Urinary bladder (tissue), 4 donors: ENCODE measurements around the gene PASD1. TPM values are rescaled to one million over a fixed set of nuclear protein-coding genes. Genes with fewer than 3 reads are reported as not detected.
"Not testable (repeated sequence)": the region's sequence is repeated elsewhere in the genome, so short reads cannot be mapped to it uniquely, and the experiment has no call there.

Experiments used
- DNase-seq: peaks from one replicate; pipeline ENCODE4 v3.0.0-alpha.2; 2015; ENCODE audit errors: extremely low spot score
- H3K27ac ChIP-seq: one replicate; pipeline ENCODE4 v1.5.1; 2013; ENCODE audit warnings: low read depth, mild to moderate bottlenecking, moderate library complexity
- H3K36me3 ChIP-seq: one replicate; pipeline ENCODE4 v1.6.1; 2013; ENCODE audit warnings: mild to moderate bottlenecking, moderate library complexity; ENCODE audit not compliant: insufficient read depth
- H3K4me1 ChIP-seq: one replicate; pipeline ENCODE4 v1.6.1; 2013; ENCODE audit warnings: mild to moderate bottlenecking, moderate library complexity; ENCODE audit not compliant: insufficient read depth
- H3K4me3 ChIP-seq: one replicate; pipeline ENCODE4 v1.5.1; 2013; ENCODE audit warnings: low read depth, low read length
- WGBS: extraction: QIAGEN DNeasy Blood & Tissue Kit; methylation state at CpG from one replicate; pipeline ENCODE4 v1.1.7; 2013; 5-methylcytosine and 5-hydroxymethylcytosine counted together
- polyA plus RNA-seq: library from polyadenylated mRNA; stranded (reverse); fragments of 200-250 nt; gene quantifications from one replicate; pipeline ENCODE4 v1.2.3, GENCODE V29; 2013
- total RNA-seq: library from RNA; depleted of rRNA; stranded (reverse); fragments of >200 nt; gene quantifications from one replicate; pipeline ENCODE4 v1.2.3, GENCODE V29; 2014
- donor health status: healthy with polysubstance abuse.
- donor health status: healthy.

Gene PASD1
- total RNA-seq (not detected), polyA plus RNA-seq (not detected)

GRCh38 chrX:151563449-151563848 lies at the start of gene PASD1:
Gene PASD1, plus strand, starts transcription at chrX:151563675. Its CDS starts 37,879 bp downstream, at chrX:151601554.
- Histone ChIP-seq H3K27ac (no peak within 1 kb of the TSS), H3K4me1 (no peaks in the 10 kb centered on the region), H3K4me3 (no peak within 1 kb of the TSS), H3K36me3 (no peaks in the 10 kb centered on the region)
- WGBS = 96% methylated on average over 16 of the region's 16 CpGs
- no peak for DNase-seq

- no peak overlapping the region for H3K4me3 ChIP-seq
- 95% methylated on average over 2 of the region's 2 CpGs for WGBS
Observed at GRCh38 chrX:151515237-151515636, 48.2 kb upstream of the PASD1 start.

GRCh38 chrX:151516538-151517187 lies 46.8 kb upstream of the PASD1 start:
- Histone ChIP-seq H3K36me3 (no peaks in the 10 kb centered on the region), H3K27ac (no peak overlapping the region), H3K4me3 (no peak overlapping the region), H3K4me1 (no peaks in the 10 kb centered on the region)
- 82% methylated on average over 15 of the region's 15 CpGs for WGBS
- no peak for DNase-seq

More at GRCh38 chrX:151515237-151515636, 48.2 kb upstream of the PASD1 start:
- Histone ChIP-seq H3K4me1 (no peaks in the 10 kb centered on the region), H3K36me3 (no peaks in the 10 kb centered on the region), H3K27ac (no peak overlapping the region)
- no peak for DNase-seq

GRCh38 chrX:151517421-151517820 lies 46.1 kb upstream of the PASD1 start:
- H3K36me3 ChIP-seq = no peaks in the 10 kb centered on the region
- H3K27ac ChIP-seq = no peak overlapping the region
- no peak overlapping the region for H3K4me3 ChIP-seq
- 34% methylated on average over 2 of the region's 2 CpGs for WGBS
- H3K4me1 ChIP-seq = no peaks in the 10 kb centered on the region
- DNase-seq = no peak

GRCh38 chrX:151523351-151523750 lies 40.1 kb upstream of the PASD1 start:
- 27% methylated on average over 2 of the region's 2 CpGs for WGBS
- no peak overlapping the region for H3K4me3 ChIP-seq
- H3K36me3 ChIP-seq = no peaks in the 10 kb centered on the region
- DNase-seq = no peak
- H3K27ac ChIP-seq = no peak overlapping the region
- H3K4me1 ChIP-seq = no peaks in the 10 kb centered on the region

- H3K27ac ChIP-seq = no peak overlapping the region
- no peaks in the 10 kb centered on the region for H3K4me1 ChIP-seq
- no peaks in the 10 kb centered on the region for H3K36me3 ChIP-seq
- no peak overlapping the region for H3K4me3 ChIP-seq
- no peak for DNase-seq
Observed at GRCh38 chrX:151536571-151536970, 26.9 kb upstream of the PASD1 start.

- H3K4me3 ChIP-seq = no peak overlapping the region
- H3K36me3 ChIP-seq = no peaks in the 10 kb centered on the region
- WGBS = 61% methylated on average over 1 of the region's 1 CpG
- H3K4me1 ChIP-seq = no peaks in the 10 kb centered on the region
- no peak for DNase-seq
- H3K27ac ChIP-seq = no peak overlapping the region
Observed at GRCh38 chrX:151537572-151537971, 25.9 kb upstream of the PASD1 start.

- Histone ChIP-seq H3K36me3 (no peaks in the 10 kb centered on the region), H3K4me1 (no peaks in the 10 kb centered on the region), H3K27ac (no peak overlapping the region), H3K4me3 (no peak overlapping the region)
- DNase-seq = no peak
- 68% methylated on average over 3 of the region's 3 CpGs for WGBS
Observed at GRCh38 chrX:151538190-151539122, 25.0 kb upstream of the PASD1 start.

GRCh38 chrX:151543706-151544105 lies 19.8 kb upstream of the PASD1 start:
- Histone ChIP-seq H3K4me1 (no peaks in the 10 kb centered on the region), H3K36me3 (no peaks in the 10 kb centered on the region), H3K4me3 (no peak overlapping the region), H3K27ac (no peak overlapping the region)
- DNase-seq = no peak
- 72% methylated on average over 2 of the region's 2 CpGs for WGBS

- WGBS = 71% methylated on average over 6 of the region's 6 CpGs
- not testable (repeated sequence) for H3K36me3 ChIP-seq, H3K4me3 ChIP-seq, H3K27ac ChIP-seq, DNase-seq, H3K4me1 ChIP-seq
Observed at GRCh38 chrX:151546226-151546625, 17.2 kb upstream of the PASD1 start.

- not testable (repeated sequence) for H3K36me3 ChIP-seq, H3K4me1 ChIP-seq, H3K4me3 ChIP-seq, H3K27ac ChIP-seq, DNase-seq
- 92% methylated on average over 12 of the region's 25 CpGs for WGBS
Observed at GRCh38 chrX:151551176-151551575, 12.3 kb upstream of the PASD1 start.

- H3K36me3 ChIP-seq = no peaks in the 10 kb centered on the region
- no peak overlapping the region for H3K27ac ChIP-seq
- H3K4me3 ChIP-seq = no peak overlapping the region
- H3K4me1 ChIP-seq = no peaks in the 10 kb centered on the region
- 38% methylated on average over 4 of the region's 4 CpGs for WGBS
- DNase-seq = no peak
Observed at GRCh38 chrX:151552743-151553142, 10.7 kb upstream of the PASD1 start.

GRCh38 chrX:151555301-151555700 lies 8.2 kb upstream of the PASD1 start:
- DNase-seq, H3K27ac ChIP-seq, H3K4me3 ChIP-seq, H3K4me1 ChIP-seq, H3K36me3 ChIP-seq: not testable (repeated sequence)
- 97% methylated on average over 17 of the region's 25 CpGs for WGBS

GRCh38 chrX:151562485-151562884 lies 990 bp upstream of the PASD1 start:
- not testable (repeated sequence) for H3K4me3 ChIP-seq, H3K27ac ChIP-seq, H3K4me1 ChIP-seq, H3K36me3 ChIP-seq, DNase-seq
- WGBS = 96% methylated on average over 9 of the region's 21 CpGs
